GM18507 (cell line): Measurements from ENCODE around the gene NECTIN4.
"Not testable (repeated sequence)": the region's sequence is repeated elsewhere in the genome, so short reads cannot be mapped to it uniquely, and the experiment has no call there.

ENCODE experiments used
- DNase-seq: peaks from one replicate; pipeline ENCODE4 v3.0.0; 2011; ENCODE audit warnings: low read depth; ENCODE audit not compliant: insufficient read length; ENCODE audit errors: extremely low spot score
- FAIRE-seq: peaks from 2 replicates; lab custom pipeline; 2011; peaks lifted over from hg19 to GRCh38; lab: Jason Lieb, UNC

NECTIN4 gene

GRCh38 chr1:161089251-161089924 is at the start of gene NECTIN4:
Gene NECTIN4, minus strand, starts transcription at chr1:161089558. Its CDS starts 262 bp downstream, at chr1:161089296.
- FAIRE-seq, result no peak

GRCh38 chr1:161138431-161138830 is 49.1 kb upstream of the NECTIN4 start:
- DNase-seq (no peak), FAIRE-seq (no peak)

More at GRCh38 chr1:161089251-161089924, at the start of gene NECTIN4:
- DNase-seq, result no peak

GRCh38 chr1:161137881-161138280 is 48.5 kb upstream of the NECTIN4 start:
- DNase-seq, result no peak
- no peak for FAIRE-seq

GRCh38 chr1:161133220-161133740 is 43.9 kb upstream of the NECTIN4 start:
- no peak for FAIRE-seq

GRCh38 chr1:161132410-161133219 is 43.3 kb upstream of the NECTIN4 start, which contains the start of gene DEDD:
Gene DEDD, minus strand, starts transcription at chr1:161132667. Its CDS starts 8,205 bp downstream, at chr1:161124462.
- peak; percentile 84 for DNase-seq
- peak; percentile 89 for FAIRE-seq

More at GRCh38 chr1:161133220-161133740, 43.9 kb upstream of the NECTIN4 start:
- no peak for DNase-seq

- DNase-seq (no peak), FAIRE-seq (peak; percentile 48)
These were observed 42.4 kb upstream of the NECTIN4 start for GRCh38 chr1:161131523-161132409.

GRCh38 chr1:161130266-161130665 is 40.9 kb upstream of the NECTIN4 start:
- DNase-seq, result no peak
- no peak for FAIRE-seq

- FAIRE-seq, result no peak
These were observed 39.4 kb upstream of the NECTIN4 start for GRCh38 chr1:161128591-161129420.

GRCh38 chr1:161127649-161128048 is 38.3 kb upstream of the NECTIN4 start:
- FAIRE-seq (no peak), DNase-seq (no peak)

More at GRCh38 chr1:161128591-161129420, 39.4 kb upstream of the NECTIN4 start:
- DNase-seq, result no peak

GRCh38 chr1:161122967-161123366 is 33.6 kb upstream of the NECTIN4 start:
- FAIRE-seq (no peak), DNase-seq (no peak)

- DNase-seq, result no peak
- no peak for FAIRE-seq
These were observed 32.5 kb upstream of the NECTIN4 start for GRCh38 chr1:161121834-161122233.

GRCh38 chr1:161121042-161121650 is 31.8 kb upstream of the NECTIN4 start:
- DNase-seq, result no peak
- FAIRE-seq, result no peak

GRCh38 chr1:161119092-161119903 is 29.9 kb upstream of the NECTIN4 start:
- DNase-seq (peak; percentile 57), FAIRE-seq (peak; percentile 86)

- FAIRE-seq (peak; percentile 79), DNase-seq (peak; percentile 87)
These were observed 28.6 kb upstream of the NECTIN4 start, which contains the start of the genes NIT1 and PFDN2 for GRCh38 chr1:161117759-161118581. Gene NIT1, plus strand, starts transcription at chr1:161118105. Its CDS starts 72 bp downstream, at chr1:161118177. Gene PFDN2, minus strand, starts transcription at chr1:161118037. Its CDS starts 11 bp downstream, at chr1:161118026.

GRCh38 chr1:161115961-161116360 is 26.6 kb upstream of the NECTIN4 start:
- not testable (repeated sequence) for FAIRE-seq, DNase-seq

- no peak for DNase-seq
- FAIRE-seq, result no peak
These were observed 25.9 kb upstream of the NECTIN4 start for GRCh38 chr1:161115132-161115711.
